K562 (cell line): ENCODE measurements around the gene FGF22.
"Not testable (repeated sequence)": the region's sequence is repeated elsewhere in the genome, so short reads cannot be mapped to it uniquely, and the experiment has no call there.

ENCODE experiments used
- ARID3B ChIP-seq: fragments of 250-450 bp; sonication (Bioruptor Pico); IDR thresholded peaks from 2 replicates; pipeline ENCODE4 v1.4.0; 2020; ENCODE audit warnings: borderline replicate concordance
- CTCF ChIP-seq, 3 experiments: IDR thresholded peaks in 2 of 3; conservative IDR thresholded peaks in 1 of 3; 2 replicates each; pipeline ENCODE4 v1.5.1; 2011 to 2012; ENCODE audit warnings: low read length in 3 of 3, mild to moderate bottlenecking in 3 of 3, control low read depth in 2 of 3, improper control_type of control experiment in 1 of 3, inconsistent platforms in 1 of 3, low read depth in 1 of 3, mixed read lengths in 1 of 3, moderate library complexity in 1 of 3; ENCODE audit not compliant: insufficient read depth in 2 of 3
- HMBOX1 ChIP-seq: sonication (generic); IDR thresholded peaks from 2 replicates; pipeline ENCODE4 v1.6.1; 2016
- NCOA4 ChIP-seq: fragments of 450-650 bp; IDR thresholded peaks from 2 replicates; pipeline ENCODE4 v1.6.1; 2018; ENCODE audit warnings: mild to moderate bottlenecking; ENCODE audit not compliant: partially characterized antibody
- POLR2A ChIP-seq: fragments of 450-650 bp; conservative IDR thresholded peaks from 2 replicates; pipeline ENCODE4 v1.6.1; 2016
- SMAD4 ChIP-seq: fragments of 250-450 bp; sonication (Bioruptor Pico); conservative IDR thresholded peaks from 2 replicates; pipeline ENCODE4 v1.8.0; 2021; ENCODE audit warnings: inconsistent platforms, mild to moderate bottlenecking, moderate library complexity
- SP2 ChIP-seq: IDR thresholded peaks from 2 replicates; pipeline ENCODE4 v1.6.1; 2011; ENCODE audit warnings: mild to moderate bottlenecking, low read depth, low read length, moderate library complexity; ENCODE audit not compliant: poor library complexity, severe bottlenecking; ENCODE audit errors: extremely low read depth
- TGIF2 ChIP-seq: sonication (generic); formaldehyde crosslinking; IDR thresholded peaks from 2 replicates; pipeline ENCODE4 v1.8.1; 2022; ENCODE audit warnings: mild to moderate bottlenecking, missing genetic modification reagents, moderate library complexity
- THRAP3 ChIP-seq: fragments of 450-650 bp; IDR thresholded peaks from 2 replicates; pipeline ENCODE4 v1.6.1; 2016; ENCODE audit warnings: mild to moderate bottlenecking, inconsistent platforms, borderline replicate concordance

- not testable (repeated sequence) for TF ChIP-seq HMBOX1; CTCF (IDR thresholded peaks at IDR 0.05 in 2 of 3, conservative IDR thresholded peaks at IDR 0.05 in 1 of 3; ENCODE audit: insufficient read depth in 2 of 3, low read depth in 1 of 3, low read length in 3 of 3); TGIF2 (CRISPR knock-in tag); THRAP3; ARID3B (CRISPR knock-in tag); SMAD4; NCOA4; POLR2A; SP2
These were observed 10.2 kb upstream of the FGF22 start for GRCh38 chr19:629515-629914.
